GM12891 (cell line): ENCODE measurements around the gene MTFMT.

Experiments
- POLR2A ChIP-seq: IDR thresholded peaks from 2 replicates; pipeline ENCODE4 v1.6.1; 2011; ENCODE audit warnings: low read depth, low read length, control low read depth
- POLR2AphosphoS5 ChIP-seq: IDR thresholded peaks from 2 replicates; pipeline ENCODE4 v1.6.1; 2011; ENCODE audit warnings: low read depth, low read length, control low read depth
- POU2F2 ChIP-seq: IDR thresholded peaks from 2 replicates; pipeline ENCODE4 v1.6.1; 2011; ENCODE audit warnings: low read depth, mild to moderate bottlenecking, control low read depth, low read length, moderate library complexity
- TAF1 ChIP-seq: IDR thresholded peaks from 2 replicates; pipeline ENCODE4 v1.6.1; 2011; ENCODE audit warnings: low read depth, low read length, control low read depth

GRCh38 chr15:65006876-65007275 lies 22.6 kb downstream of the MTFMT start:
- TF ChIP-seq POLR2A (no peak), POU2F2 (no peak), TAF1 (no peak), POLR2AphosphoS5 (no peak)
